HG03039 (cell line): ENCODE data around the gene GRIK1.

Experiments
- ATAC-seq: cut with Tn5 transposase; IDR thresholded peaks from one replicate; pipeline ENCODE4 v1.9.1; 2021; ENCODE audit warnings: mild to moderate bottlenecking, moderate library complexity; ENCODE audit not compliant: unreplicated experiment

GRIK1 gene

DNA sequence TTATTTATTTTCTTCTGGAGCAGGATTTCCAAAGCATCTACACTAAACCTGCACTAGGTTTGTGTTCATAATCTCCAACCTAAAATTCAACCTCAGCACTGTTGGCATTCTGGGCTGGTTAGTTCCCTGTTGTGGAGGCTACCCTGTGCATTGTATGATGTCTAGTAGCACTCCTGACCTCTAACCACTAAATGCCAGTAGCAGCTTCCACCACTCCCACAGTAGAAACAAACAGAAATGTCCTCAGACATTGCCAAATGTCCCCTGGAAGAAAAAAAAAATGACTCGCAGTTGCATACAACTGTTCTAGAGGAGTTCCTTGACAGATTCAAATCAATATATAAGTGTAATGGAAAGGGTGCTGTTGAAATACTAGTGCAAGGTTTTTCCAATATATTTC lies 18.9 kb downstream of the GRIK1 start:
- no peak for ATAC-seq

DNA sequence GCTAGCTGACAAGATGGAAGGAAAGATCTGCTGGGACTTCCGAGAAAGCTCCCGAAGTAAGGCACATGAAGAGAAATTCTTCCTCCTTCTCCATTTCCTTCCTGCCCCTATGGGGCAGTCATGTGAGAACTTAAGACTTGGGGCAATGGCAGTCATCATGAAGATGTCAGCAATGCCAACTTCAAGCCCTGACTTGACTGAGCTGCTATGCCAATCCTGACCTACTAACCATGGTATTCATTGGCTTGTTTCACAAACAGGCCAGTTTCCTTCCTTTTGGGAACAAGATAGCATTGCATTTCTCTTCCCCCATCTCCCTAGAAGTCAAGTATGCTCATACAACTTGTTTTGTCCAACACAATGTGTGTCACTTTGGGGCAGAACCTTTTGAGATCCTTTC lies 25.5 kb downstream of the GRIK1 start:
- no peak for ATAC-seq

DNA sequence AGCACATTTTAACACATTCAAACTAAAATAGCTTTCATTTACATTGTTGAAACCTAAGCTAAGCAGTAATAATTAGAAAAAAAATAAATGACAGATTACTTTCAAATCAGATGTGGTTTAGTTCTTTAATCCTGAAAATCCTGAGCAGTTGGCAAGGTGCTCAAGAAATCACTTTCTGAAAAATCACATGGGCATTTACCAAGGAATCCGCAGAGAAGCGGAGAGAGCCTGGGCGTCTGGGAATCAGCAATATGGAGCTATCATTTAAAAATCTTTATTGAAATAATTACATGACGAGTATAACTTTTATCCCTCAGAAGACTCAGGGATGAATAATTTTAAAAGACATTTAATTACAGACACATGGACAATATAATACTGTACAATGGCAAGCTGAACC lies 30.2 kb downstream of the GRIK1 start:
- ATAC-seq = no peak

DNA sequence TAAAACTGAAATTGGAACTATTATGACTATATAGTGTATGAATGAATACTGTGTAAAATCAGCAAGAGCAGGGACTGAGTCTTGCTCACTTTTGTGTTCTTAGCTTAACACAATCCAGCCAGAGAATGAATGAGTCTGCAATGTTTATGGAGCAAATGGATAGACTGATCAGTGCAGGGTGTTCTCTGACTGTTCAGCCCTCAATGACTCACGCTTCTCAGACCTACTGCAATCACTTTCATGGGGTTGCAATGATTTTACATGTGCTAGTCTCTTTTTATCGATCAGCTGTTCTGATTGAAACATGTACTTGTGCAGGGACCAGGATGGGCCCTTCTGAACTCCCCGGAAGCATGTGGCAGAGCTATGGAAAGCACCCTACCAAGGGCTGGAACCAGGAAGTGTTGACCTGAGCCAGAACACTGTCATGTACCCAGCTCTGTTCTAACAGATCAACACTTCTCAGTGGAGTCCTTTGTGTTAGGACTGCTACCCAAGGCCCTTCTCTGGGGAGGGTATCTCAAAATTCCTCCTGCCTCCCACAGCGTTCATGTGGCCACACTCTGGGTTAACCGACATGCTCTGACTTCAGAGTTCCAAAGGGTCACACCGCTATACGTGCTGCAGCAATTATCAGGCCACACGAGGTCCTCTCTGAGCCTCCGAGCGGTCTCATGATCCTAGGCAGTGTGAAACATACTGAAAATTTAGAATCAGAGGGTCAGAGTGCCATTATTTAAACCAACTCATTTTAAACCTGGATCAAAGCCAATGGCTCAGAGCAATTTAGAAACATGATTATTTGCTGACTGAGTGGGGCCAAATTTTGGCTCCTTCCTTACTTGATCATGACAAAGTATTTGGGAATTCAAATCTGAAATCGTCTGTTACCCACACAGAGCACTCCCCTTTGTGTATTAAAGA lies 35.2 kb downstream of the GRIK1 start:
- no peak for ATAC-seq

DNA sequence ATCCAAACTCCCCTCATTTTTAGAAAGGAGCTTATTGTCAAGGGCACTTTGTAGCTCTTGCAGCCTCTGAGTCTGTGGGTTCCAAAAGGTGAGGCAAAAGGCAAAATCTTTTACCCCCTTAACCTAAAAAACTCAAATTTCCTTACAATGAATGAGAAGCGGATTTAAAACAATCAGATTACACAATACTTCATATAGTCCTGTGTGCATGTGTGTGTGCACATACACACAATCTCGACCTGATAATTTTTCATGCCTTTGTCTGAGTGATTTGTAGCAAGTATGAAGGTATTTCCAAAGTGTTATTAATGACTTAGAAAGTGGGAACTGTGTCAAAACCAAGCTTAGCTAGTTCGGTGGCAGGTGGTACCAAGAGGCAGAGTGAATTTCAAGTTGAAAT lies 42.9 kb downstream of the GRIK1 start:
- ATAC-seq = no peak

DNA sequence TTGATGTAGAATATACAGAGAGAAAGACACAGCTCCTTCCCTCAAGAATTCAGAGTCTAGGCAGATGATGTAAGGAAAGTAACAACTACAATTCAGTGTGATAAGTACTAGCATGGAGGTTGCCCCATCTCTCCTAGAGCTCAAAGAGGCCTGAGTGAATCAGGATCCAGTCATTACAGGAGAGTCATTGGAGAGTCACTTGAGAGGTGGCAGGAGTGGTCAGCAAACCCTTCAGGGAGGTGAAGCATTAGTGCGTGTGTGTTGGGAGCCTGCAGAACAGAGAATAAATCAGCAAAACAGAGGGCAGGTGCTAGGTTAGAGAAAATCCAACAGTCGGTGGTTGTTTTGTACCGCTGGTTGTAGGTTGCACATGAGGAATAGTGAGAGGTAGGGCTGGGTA lies 46.1 kb downstream of the GRIK1 start:
- ATAC-seq = no peak

DNA sequence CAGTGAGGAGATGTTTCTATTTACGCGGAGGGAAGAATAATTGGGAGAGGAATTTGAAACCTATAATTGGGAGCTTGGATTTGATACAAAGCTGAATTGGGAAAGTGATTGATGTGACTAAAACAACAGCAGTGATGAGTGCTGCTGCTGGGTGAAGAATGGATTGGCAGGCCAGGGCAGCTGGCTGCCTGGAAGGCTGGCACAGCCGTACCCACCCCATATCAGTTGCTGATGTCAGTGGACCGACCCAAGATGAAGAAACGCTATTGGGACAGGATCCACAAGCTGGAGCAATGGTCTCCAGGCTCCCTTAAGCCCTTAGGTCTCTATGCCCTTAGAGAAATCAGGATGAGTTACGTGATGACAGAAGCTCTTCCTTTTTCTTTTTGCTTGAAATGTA lies 47.4 kb downstream of the GRIK1 start:
- ATAC-seq = no peak

DNA sequence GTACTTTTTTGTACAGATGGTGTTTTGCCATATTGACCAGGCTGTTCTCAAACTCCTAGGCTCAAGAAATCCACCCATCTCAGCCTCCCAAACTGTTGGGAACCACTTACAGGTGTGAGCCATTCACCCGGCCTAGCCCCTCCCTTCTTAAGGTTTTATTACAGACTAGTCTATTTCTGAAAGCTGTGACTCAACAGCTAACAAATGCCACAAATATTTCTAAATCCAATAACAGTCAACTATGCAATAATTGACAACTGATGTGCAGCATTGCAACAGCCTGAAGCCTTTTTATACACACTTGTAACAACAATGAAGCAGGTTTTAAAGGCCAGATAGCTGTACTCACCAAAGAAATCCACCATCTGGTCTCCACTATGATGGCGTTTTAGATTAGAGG lies 51.4 kb downstream of the GRIK1 start:
- no peak for ATAC-seq

DNA sequence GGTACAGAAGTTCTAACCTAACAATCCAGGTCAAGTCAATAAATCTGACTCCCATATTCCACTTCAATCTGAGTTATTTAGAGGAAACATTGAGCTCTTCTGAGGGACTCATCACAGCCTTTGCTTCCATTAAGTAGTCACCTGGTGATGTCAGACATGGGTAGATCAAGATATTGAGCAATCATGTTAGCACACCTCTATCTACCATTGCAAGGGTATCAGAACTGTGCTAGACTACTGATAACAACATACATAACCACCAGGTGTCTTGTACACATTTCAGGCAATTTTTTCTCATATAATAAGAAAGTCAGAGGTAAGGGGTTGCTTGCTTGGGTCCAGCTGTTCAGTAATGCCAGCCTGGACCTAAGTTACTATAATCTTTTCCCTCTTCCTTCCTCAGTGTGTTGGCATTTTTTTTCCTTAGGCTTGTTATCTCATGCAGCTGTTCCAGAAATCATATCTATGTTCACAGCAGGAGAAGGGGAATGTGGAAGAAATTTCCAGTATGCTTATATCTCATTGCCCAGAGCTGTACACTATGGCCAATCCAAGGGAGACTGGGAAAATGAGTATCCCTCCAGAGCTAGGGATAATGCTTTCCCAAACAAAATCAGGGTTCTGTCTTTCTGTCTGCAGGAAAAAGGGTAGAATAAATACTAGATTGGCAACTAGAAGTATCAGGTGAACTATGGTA lies 52.3 kb downstream of the GRIK1 start:
- ATAC-seq = no peak

DNA sequence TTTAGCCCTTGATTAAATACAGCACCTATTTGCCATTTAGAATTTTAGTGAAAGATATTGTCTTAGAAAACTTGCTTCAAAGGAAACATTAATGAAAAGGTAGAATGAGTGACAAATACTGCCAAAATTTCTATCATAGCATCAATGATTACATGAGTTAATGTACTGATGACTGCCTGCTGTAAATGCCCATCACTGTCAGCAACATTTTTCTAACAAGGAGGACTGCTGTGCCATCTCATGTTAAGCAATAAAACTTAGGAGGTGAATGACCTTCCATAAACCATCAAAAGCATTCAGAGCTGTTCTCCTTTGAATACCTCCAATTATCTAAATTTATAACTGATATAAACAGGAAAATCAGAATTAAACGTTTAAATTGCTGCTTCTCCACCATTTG lies 54.3 kb downstream of the GRIK1 start:
- no peak for ATAC-seq

DNA sequence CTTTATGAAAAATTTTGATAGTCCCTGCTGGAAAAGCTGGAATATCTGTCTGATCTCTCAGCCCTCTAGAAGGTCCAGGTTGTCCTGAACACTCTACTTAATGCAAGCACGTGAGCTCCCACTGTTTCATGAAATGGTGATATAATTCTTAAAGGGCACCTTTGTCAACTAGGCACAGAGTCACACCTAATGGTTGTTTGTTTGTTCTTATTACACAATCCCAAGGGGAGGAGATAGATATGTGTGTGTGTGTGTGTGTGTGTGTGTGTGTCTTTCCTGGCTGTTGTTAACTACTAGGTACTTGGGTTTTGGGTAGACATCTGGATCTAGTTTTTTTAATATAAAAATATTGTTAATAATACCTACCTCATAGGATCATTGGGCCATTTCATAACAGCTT lies 63.9 kb downstream of the GRIK1 start:
- no peak for ATAC-seq

DNA sequence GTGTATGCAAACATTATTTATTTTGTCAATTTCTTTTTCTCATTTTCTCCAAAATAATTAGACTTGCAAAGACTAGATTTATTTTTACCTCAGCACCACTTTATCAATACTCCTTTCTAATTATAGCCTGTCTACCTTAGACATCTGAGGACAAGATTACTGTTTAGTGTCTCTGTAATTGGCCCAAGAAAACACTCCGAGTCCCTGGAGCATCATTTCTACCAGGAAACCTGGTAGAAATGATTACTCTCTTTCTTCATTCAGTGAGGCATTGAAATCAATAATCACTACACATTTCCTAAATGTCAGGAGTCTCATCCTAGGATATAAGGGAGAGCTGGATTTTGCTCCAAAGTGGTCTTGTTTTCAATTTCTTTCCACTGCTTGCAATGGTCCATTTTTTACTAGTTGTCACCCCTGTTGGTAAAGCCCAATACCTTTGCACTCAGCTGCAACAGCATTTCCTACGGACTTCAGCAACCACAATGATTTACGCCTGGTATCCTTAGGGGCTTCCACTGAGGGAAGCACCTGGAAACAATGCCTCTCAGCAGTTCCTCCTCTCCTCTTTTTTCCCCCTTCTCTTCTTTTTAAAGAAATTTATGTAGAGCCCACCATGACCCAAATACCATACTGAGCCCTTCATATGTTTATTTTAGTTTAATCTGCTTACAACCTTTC lies 64.6 kb downstream of the GRIK1 start:
- ATAC-seq = no peak

DNA sequence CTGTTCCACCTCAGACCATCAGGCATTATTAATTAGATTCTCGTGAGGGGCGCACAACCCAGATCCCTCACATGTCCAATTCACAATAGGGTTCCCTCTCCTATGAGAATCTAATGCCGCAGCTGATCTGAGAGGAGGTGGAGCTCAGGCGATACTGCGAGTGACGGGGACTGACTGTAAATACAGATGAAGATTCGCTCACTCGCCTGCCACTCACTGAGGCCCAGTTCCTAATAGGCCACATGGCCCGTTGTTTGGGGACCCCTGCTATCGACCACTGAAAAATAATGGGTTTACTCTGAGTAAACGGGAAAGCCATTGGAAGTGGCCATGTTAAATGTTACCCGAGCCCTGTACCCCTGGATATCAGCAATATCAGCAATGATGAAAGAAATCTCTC lies 65.9 kb downstream of the GRIK1 start:
- ATAC-seq = no peak

DNA sequence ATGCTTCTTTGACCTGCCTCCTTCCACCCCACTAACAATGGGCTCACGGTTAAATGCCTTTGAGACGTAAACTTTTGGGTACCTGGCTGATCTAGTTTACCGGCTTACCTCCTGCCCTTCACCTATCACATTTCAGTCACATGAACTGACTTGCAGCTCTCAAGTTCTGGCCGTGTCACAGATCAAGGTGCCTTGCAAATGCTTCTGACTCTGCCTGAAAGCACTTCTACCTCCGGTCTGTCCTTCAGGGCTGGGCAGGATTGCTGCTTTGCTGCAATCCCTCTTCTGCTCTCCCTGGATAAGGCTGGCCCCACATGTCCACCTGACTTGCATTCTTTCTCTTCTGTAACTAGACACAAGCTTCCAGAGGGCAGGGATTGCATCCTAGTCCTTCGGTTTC lies 69.0 kb downstream of the GRIK1 start:
- ATAC-seq = no peak

DNA sequence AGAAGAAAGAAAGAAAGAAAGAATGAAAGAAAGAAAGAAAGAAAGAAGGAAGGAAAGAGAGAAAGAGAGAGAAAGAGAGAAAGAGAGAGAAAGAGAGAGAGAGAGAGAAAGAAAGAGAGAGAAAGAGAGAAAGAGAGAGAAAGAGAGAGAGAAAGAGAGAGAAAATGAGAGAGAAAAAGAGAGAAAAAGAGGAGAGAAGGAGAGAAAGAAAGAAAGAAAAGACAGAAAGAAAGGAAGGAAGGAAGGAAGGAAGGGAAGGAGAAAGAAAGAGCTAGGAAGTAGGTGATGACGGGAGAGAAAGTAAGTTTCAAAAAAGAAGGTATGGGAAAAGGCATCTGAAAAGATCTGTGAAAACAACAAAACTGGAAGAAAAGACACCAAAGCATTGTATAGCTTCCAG lies 72.0 kb downstream of the GRIK1 start:
- no peak for ATAC-seq

DNA sequence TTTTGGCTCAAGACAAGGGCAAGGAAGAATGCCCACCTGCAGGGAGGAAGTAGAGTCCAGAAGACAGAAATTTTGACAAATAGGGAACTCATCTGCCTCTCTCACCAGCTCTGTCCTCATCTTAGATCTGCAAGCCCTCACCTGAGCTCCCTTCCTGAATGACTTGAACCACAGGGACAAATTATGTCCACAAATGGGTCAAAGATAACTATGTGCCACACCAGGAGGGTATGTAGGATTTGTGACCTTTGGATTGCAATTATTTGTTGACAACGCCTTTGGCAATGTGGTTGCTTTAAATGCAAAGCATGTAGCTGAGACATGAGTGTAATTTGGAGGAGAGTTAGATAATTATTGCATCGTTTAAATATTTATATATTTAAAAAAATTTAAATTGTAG lies 79.5 kb downstream of the GRIK1 start:
- ATAC-seq = no peak

DNA sequence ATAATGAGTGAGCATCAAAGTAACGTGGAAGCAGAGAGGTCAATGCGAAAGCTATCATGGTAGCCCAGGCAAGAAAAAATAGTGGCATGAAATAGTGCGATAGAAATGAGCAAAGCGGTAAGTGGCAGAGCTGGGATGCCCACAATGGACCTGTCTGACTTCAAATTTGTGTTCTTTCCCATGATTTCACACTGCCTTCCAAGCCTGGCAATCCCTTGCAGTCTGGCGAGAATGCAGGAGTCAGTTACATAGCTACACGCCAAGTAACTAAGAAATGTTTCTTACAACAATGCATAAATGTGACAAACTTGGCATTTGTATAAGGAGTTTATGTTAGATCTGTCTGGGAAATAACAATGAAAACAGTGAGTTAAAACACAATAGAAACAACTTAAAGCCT lies 82.6 kb downstream of the GRIK1 start:
- no peak for ATAC-seq

DNA sequence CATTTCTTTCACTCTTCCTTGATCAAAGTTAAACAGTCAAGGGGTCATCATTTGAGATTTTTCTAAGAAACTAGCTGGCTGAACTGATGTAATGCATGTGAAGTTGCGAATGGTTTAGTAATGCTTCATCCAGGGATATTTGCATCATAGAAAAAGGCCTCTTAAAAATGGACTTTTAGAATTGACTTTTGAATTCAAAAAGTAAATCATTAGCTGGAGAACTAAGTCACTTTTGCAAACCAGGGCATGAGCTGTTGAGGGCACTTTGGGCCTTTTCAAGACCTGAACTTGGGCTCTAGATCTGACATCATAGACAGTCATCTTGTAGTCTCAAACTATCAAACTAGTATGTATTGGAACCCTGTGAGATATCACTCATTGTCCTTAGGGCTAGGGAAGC lies 85.0 kb downstream of the GRIK1 start:
- no peak for ATAC-seq

DNA sequence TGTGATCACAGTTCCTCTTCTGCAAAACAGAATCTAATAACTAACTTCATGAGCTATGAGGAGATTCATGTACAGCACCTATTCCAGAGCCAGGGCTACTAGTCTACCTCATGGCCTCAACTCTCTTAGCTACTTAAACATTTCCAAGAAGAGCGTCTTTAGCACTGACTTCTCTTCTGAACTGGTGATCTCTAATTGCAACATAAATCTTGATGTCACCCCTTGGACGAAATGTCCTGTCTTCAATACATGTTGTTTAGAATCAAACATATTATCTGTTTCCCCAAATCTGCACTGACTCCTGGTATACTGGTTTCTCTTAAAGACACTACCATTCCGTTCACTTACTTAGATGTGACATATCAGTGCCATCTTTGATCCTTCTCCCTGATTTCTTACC lies 88.2 kb downstream of the GRIK1 start:
- no peak for ATAC-seq

DNA sequence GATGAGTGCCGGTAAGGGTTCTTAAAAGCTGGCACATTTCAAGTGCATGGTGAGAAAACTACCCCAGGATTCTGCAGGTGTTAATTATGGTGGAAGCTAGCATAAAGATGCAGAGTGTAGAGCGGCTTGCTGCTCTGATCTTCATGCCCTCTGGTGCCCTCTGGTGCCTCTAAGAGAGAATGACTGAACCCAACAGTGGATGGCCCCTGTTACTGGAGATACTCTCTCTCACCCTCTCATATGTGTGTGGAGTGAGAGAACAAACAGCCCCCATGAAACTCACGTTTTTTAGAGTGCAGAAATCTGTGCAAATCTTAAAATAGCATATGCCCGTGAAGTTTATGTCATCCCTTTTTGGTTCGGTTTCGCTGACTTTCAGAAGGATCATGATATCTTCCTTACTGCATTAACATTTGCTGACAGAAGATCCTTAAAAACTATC lies 90.0 kb downstream of the GRIK1 start:
- peak; percentile 98 for ATAC-seq

DNA sequence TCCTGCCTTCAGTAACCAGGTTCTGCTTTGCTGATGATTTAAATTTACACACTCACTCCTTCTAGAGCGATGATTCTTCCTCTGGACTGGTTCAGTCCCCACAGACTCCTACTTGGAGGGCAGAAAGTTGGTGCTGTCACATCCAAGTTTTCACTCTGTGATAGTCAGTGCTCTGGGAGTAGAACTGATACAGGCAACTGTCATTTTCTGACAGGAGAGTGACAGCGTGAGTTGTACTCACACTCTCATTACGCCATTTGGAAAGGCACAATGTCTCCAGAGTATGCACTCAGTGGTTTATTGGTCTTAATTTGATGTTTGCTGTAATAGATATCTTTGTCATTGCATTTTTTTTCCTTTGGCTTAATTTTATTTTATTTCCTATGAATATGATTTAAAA lies 96.0 kb downstream of the GRIK1 start:
- ATAC-seq = no peak

DNA sequence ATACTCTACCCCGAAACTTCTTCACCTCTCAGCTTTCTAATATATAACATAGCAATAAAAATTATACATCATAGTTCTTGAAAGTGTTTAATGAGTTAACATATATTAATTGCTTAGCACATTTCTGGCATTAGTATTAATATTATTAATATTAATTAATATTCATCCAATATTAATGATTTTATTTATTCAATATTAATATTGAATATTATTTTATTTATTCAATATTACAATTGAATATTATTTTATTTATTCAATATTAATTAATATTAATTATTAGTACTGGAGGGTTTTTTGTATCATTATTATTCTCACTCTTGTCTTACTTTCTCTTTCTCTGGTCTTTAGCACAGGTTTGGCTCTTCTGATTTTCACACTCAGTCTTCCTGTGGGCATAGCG lies 105.2 kb downstream of the GRIK1 start:
- ATAC-seq = no peak
